Tibial artery (tissue), 4 donors: ENCODE measurements around the gene PAFAH1B2.

Experiments
- DNase-seq, 2 donors: peaks; one replicate each; pipeline ENCODE4 v3.0.0-alpha.2; 2019
- H3K27ac ChIP-seq, 2 donors: fragments of 200-600 bp; sonication (generic) in 1 of 2; 1 replicate in 1 of 2; 2 replicates in 1 of 2; pipeline ENCODE4 v1.5.1; 2018 to 2019; ENCODE audit warnings: mild to moderate bottlenecking in 1 of 2
- H3K27me3 ChIP-seq, 2 donors: fragments of 200-600 bp; sonication (generic) in 1 of 2; one replicate each; pipeline versions ENCODE4 v1.5.1 to v1.6.0; 2016 to 2019
- H3K36me3 ChIP-seq, 3 donors: fragments of 200-600 bp; sonication (generic) in 2 of 3; one replicate each; pipeline ENCODE4 v1.5.1; 2016 to 2019; ENCODE audit warnings: mild to moderate bottlenecking in 2 of 3
- H3K4me1 ChIP-seq, 4 donors: fragments of 200-600 bp; sonication (generic) in 2 of 4; 1 replicate in 3 of 4; 2 replicates in 1 of 4; pipeline ENCODE4 v1.5.1; 2016 to 2019
- H3K4me3 ChIP-seq, 2 donors: fragments of 200-600 bp; sonication (generic) in 1 of 2; 1 replicate in 1 of 2; 2 replicates in 1 of 2; pipeline ENCODE4 v1.5.1; 2018 to 2019; ENCODE audit warnings: mild to moderate bottlenecking in 2 of 2
- H3K9me3 ChIP-seq, 3 donors: fragments of 200-600 bp; sonication (generic) in 1 of 3; one replicate each; pipeline ENCODE4 v1.5.1; 2016 to 2019
- CTCF ChIP-seq, 2 experiments: fragments of 200-600 bp in 1 of 2; fragments of 450-650 bp in 1 of 2; IDR thresholded peaks; one replicate each; pipeline ENCODE4 v1.5.1; 2017 to 2019; ENCODE audit warnings: antibody characterized with exemption in 2 of 2, mild to moderate bottlenecking in 1 of 2, moderate library complexity in 1 of 2
- intact Hi-C: fragments of 100-400 bp; cut with DNase I; formaldehyde crosslinking; loops from one replicate; pipeline ENCODE4 v1.15.0; 2023; ENCODE audit warnings: low total_unique reads

Gene PAFAH1B2

DNA sequence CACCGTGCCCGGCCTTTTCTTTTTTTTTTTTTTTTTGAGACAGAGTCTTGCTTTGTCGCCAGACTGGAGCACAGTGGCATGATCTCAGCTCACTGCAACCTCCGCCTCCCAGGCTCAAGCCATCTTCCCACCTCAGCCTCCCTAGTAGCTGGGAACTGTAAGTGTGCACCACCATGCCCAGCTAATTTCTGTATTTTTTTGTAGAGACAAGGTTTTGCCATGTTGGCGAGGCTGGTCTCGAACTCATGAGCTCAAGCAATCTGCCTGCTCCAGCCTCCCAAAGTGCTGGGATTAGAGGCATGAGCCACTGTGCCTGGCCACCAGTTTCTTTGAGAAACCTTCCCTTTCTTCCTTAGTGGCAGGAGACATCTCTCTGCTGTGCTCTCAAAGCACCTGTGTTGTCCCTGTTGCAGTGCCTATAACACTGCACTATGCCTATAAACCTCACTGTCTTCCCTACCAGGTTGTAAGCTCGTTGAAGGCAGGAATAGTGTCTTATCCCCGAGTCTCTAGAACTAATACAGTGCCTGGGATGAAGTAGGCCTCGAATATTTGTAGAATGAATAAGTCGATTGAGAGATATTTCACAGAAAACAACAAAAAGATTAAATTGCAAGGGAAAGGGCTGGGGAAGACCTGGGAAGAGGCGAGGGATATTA is 68.7 kb downstream of the PAFAH1B2 start:
- TF ChIP-seq CTCF (IDR thresholded peaks at IDR 0.05), result no peak
- DNase-seq, result no peak
- no peaks in the 10 kb centered on the region for H3K9me3 ChIP-seq
- peaks cover 0 to 23% (median 19%) of the 10 kb centered on the region in 4 donors for H3K4me1 ChIP-seq
- no peak overlapping the region for H3K4me3 ChIP-seq
- no peaks in the 10 kb centered on the region for H3K27me3 ChIP-seq
- H3K36me3 ChIP-seq, result peaks cover 0 to 24% (median 17%) of the 10 kb centered on the region in 3 donors
- peak overlapping the region in 1 of 2 donors; percentile 48 for H3K27ac ChIP-seq
- intact Hi-C loops, result no loop called here

- peaks cover 0 to 41% (median 37%) of the 10 kb centered on the region in 4 donors for H3K4me1 ChIP-seq
- TF ChIP-seq CTCF (IDR thresholded peaks at IDR 0.05), result no peak
- H3K27ac ChIP-seq, result peak overlapping the region; percentile 88 to 91
- H3K9me3 ChIP-seq, result no peaks in the 10 kb centered on the region
- H3K36me3 ChIP-seq, result peaks cover 0 to 31% (median 17%) of the 10 kb centered on the region in 3 donors
- intact Hi-C loops, result no loop called here
- no peaks in the 10 kb centered on the region for H3K27me3 ChIP-seq
- no peak overlapping the region for H3K4me3 ChIP-seq
- no peak for DNase-seq
Measured at GRCh38 chr11:117214404-117215110, 70.5 kb downstream of the PAFAH1B2 start.

DNA sequence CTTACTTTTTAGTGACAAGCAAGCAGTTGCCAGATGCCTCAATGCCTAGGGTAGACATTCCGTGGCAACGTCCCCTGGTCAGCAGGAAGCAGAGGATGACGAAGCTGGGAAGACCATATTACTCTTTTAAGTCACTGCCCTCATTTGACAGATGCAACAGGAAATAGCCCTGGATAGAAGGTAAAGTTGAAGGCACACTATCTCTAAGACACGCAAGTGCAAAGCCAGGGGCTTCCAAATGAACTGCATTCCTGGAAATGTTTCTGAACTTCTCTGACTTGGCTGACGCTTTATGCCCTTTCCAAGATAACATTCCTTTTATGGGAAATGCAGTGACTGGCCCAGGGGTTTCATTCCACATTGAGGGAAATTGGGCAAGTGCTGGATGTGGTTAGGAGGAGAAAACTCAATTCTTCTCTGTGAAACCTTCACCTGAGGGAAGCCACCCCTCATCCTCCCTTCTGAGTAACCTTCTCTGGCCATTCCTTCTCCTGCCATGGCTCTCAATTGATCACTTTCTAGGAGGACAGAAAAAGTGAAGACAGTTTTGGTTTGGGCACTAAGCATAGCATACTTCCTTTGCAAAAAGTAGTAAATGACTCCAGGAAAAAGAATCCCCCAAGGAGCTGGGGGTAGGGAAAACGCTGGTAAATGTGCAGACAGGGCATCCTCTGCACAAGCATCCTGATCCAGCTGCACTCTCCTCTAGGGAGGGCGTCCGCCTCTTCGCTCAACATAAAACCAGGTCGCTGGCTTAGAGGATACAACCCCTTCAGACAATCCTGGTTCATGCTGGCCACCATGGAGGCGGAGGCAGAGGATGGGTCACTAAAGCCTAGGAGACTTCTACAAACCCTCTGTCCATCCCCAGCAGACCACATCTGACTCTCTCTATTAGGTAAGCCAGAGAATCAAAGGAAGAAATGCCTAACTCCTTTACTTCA is 73.3 kb downstream of the PAFAH1B2 start:
- intact Hi-C loops, result no loop called here
- H3K27ac ChIP-seq, result peak overlapping the region; percentile 88 to 91
- H3K27me3 ChIP-seq, result no peaks in the 10 kb centered on the region
- H3K4me1 ChIP-seq, result peaks cover 0 to 69% (median 64%) of the 10 kb centered on the region in 4 donors
- H3K4me3 ChIP-seq, result peak overlapping the region; percentile 23 to 40
- peak; percentile 18 to 81 for DNase-seq
- no peak for TF ChIP-seq CTCF (IDR thresholded peaks at IDR 0.05)
- no peaks in the 10 kb centered on the region for H3K9me3 ChIP-seq
- peaks cover 0 to 31% (median 17%) of the 10 kb centered on the region in 3 donors for H3K36me3 ChIP-seq

GRCh38 chr11:117218133-117218915 is 74.2 kb downstream of the PAFAH1B2 start:
- intact Hi-C loops, result no loop called here
- H3K4me1 ChIP-seq, result peaks cover 0 to 78% (median 73%) of the 10 kb centered on the region in 4 donors
- peak overlapping the region; percentile 88 to 91 for H3K27ac ChIP-seq
- H3K9me3 ChIP-seq, result no peaks in the 10 kb centered on the region
- no peak for TF ChIP-seq CTCF (IDR thresholded peaks at IDR 0.05)
- peaks cover 0 to 26% (median 16%) of the 10 kb centered on the region in 3 donors for H3K36me3 ChIP-seq
- H3K4me3 ChIP-seq, result peak overlapping the region; percentile 23 to 40
- DNase-seq, result peak; percentile 57 to 91
- H3K27me3 ChIP-seq, result no peaks in the 10 kb centered on the region

- H3K4me3 ChIP-seq, result no peak overlapping the region
- H3K36me3 ChIP-seq, result peaks cover 0 to 28% (median 16%) of the 10 kb centered on the region in 3 donors
- H3K27ac ChIP-seq, result peak overlapping the region; percentile 88 to 91
- no peaks in the 10 kb centered on the region for H3K27me3 ChIP-seq
- TF ChIP-seq CTCF (IDR thresholded peaks at IDR 0.05), result no peak
- intact Hi-C loops, result no loop called here
- peaks cover 0 to 83% (median 76%) of the 10 kb centered on the region in 4 donors for H3K4me1 ChIP-seq
- no peaks in the 10 kb centered on the region for H3K9me3 ChIP-seq
- peak in 1 of 2 donors; percentile 65 for DNase-seq
Measured at GRCh38 chr11:117219001-117219400, 74.9 kb downstream of the PAFAH1B2 start.
